Measurements from ENCODE around the gene PPFIBP2.
A peak's percentile ranks its signal among the peaks of the same experiment; 100 is the strongest.

Gene PPFIBP2

GRCh38 chr11:7538466-7539454 is 25.0 kb downstream of the PPFIBP2 start:
- peak overlapping the region; percentile 77 for H3K27ac Mint-ChIP-seq
- no peaks in the 10 kb centered on the region for H3K9me3 Mint-ChIP-seq
- H3K4me3 Mint-ChIP-seq, result peak overlapping the region; percentile 63
- H3K36me3 Mint-ChIP-seq, result peaks cover 16% of the 10 kb centered on the region
- DNase-seq, result no peak
- CTCF ChIA-PET, result interaction anchor here (0.9 to 3.3 kb wide), 6 partner anchors 9 to 127 kb away, joined by 3 to 14 read pairs (median 4); partner anchors contain the start of gene PPFIBP2
- peaks cover 67% of the 10 kb centered on the region for H3K4me1 Mint-ChIP-seq
- H3K27me3 Mint-ChIP-seq, result peaks cover 38% of the 10 kb centered on the region

- Mint-ChIP-seq H3K9me3 (no peaks in the 10 kb centered on the region), H3K27me3 (peaks cover 34% of the 10 kb centered on the region), H3K27ac (no peak overlapping the region), H3K4me3 (no peak overlapping the region), H3K36me3 (peaks cover 5% of the 10 kb centered on the region), H3K4me1 (peaks cover 46% of the 10 kb centered on the region)
- CTCF ChIA-PET, result interaction anchor here (1.5 kb wide), 1 partner anchor 26 kb away, joined by 3 read pairs; no protein-coding TSS in a partner anchor
- no peak for DNase-seq
These were observed 27.2 kb downstream of the PPFIBP2 start for GRCh38 chr11:7540830-7541555.

DNA sequence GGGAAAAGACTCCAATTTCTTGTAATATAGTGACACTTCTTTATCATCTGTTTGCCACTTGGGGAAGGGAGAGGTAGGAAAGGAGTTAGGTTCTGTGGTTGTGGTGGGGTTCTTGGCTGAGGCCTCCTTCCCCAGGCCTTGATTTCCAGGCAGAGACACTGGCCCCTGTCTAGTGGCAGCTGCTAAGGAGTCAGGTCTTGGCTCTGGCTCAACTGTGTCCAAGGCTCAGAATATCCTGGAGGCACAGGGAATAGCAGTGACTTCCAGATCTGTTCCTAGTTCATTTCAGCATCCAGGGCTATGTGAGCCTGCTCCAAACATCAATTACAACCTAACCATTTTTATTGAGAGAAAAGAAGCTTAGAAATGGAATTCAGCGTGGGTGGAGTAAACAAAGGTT is 29.5 kb downstream of the PPFIBP2 start:
- H3K4me1 Mint-ChIP-seq, result peaks cover 23% of the 10 kb centered on the region
- no peak for DNase-seq
- peaks cover 18% of the 10 kb centered on the region for H3K27me3 Mint-ChIP-seq
- no peak overlapping the region for H3K27ac Mint-ChIP-seq
- H3K9me3 Mint-ChIP-seq, result no peaks in the 10 kb centered on the region
- H3K4me3 Mint-ChIP-seq, result no peak overlapping the region
- H3K36me3 Mint-ChIP-seq, result peaks cover under 1% of the 10 kb centered on the region
- CTCF ChIA-PET, result interaction anchor here (1.1 kb wide), 1 partner anchor 123 kb away, joined by 3 read pairs; no protein-coding TSS in a partner anchor

DNA sequence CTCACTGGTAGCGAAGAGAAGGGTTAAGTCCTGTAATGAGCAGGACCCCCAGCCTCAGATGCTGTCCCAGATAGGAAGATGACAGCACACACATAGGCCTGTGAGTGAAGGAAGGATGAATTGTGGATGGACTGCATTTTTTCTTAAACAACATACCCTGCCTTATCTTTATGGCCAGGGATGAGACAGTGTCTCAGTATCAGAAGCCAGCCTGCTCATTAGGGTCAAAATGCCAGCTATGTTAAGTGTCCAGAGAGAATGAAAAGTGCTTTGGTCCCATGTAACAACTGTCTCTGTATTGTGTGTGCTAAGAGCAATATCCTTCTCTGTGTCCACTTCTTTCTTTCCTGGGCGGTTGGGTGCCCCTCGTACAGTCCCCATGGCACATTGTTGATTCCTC is 30.2 kb downstream of the PPFIBP2 start:
- Mint-ChIP-seq H3K9me3 (no peaks in the 10 kb centered on the region), H3K27ac (no peak overlapping the region), H3K27me3 (peaks cover 20% of the 10 kb centered on the region), H3K4me3 (no peak overlapping the region), H3K36me3 (no peaks in the 10 kb centered on the region), H3K4me1 (peaks cover 20% of the 10 kb centered on the region)
- CTCF ChIA-PET, result interaction anchor here (1.1 to 1.4 kb wide), 2 partner anchors 31 to 122 kb away, joined by 3 to 5 read pairs; partner anchors contain the start of gene PPFIBP2
- DNase-seq, result no peak

DNA sequence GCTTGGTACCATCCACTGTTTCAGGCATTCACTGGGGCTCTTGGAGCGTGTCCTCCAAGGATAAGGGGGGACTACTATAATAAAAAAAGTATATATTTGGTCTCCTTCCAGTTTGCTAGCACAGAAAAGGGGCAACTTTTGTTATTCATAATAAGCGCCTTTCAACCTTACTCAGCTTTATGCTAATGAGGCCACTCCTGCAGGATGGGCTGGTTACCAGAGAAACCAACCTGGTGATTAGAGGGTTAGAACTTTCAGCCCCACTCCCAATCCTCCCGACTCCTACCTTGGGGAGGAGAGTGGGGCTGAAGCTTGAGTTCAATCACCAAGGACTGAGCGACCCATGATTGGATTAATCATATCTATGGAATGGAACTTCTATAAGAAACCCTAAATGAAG is 31.8 kb downstream of the PPFIBP2 start:
- no peak overlapping the region for H3K27ac Mint-ChIP-seq
- H3K9me3 Mint-ChIP-seq, result no peaks in the 10 kb centered on the region
- peaks cover 11% of the 10 kb centered on the region for H3K4me1 Mint-ChIP-seq
- CTCF ChIA-PET, result interaction anchor here (6.6 kb wide), 1 partner anchor 34 kb away, joined by 40 read pairs; the partner anchor contains the start of gene PPFIBP2
- no peak overlapping the region for H3K4me3 Mint-ChIP-seq
- peaks cover 14% of the 10 kb centered on the region for H3K27me3 Mint-ChIP-seq
- peaks cover 12% of the 10 kb centered on the region for H3K36me3 Mint-ChIP-seq
- DNase-seq, result no peak

DNA sequence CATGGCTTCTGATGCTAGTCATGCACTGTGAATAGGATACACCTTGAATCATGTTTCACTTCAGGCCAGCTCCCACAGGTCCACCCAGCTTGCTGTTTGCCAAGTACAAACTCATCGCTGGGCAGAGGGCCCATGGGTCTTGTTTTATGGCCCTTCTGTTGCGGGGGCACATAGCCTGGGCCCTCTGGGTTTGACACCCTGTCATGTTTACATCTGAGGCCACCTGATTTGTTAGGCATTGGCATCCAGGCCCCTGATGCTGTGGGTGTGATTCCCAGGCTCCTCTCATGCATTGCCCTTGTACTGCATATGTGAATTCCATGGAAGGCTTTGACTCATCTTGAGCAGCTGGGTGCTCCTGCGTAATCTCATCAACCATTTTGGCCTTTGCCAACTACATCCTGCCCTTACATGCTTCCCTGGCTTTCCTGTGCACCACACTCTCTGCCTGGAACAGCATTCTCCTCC is 32.6 kb downstream of the PPFIBP2 start:
- CTCF ChIA-PET, result interaction anchor here (6.6 kb wide), 1 partner anchor 34 kb away, joined by 40 read pairs; the partner anchor contains the start of gene PPFIBP2
- peaks cover 12% of the 10 kb centered on the region for H3K36me3 Mint-ChIP-seq
- H3K27ac Mint-ChIP-seq, result no peak overlapping the region
- H3K27me3 Mint-ChIP-seq, result peaks cover 8% of the 10 kb centered on the region
- no peaks in the 10 kb centered on the region for H3K9me3 Mint-ChIP-seq
- no peak for DNase-seq
- no peak overlapping the region for H3K4me3 Mint-ChIP-seq
- H3K4me1 Mint-ChIP-seq, result peaks cover 11% of the 10 kb centered on the region

DNA sequence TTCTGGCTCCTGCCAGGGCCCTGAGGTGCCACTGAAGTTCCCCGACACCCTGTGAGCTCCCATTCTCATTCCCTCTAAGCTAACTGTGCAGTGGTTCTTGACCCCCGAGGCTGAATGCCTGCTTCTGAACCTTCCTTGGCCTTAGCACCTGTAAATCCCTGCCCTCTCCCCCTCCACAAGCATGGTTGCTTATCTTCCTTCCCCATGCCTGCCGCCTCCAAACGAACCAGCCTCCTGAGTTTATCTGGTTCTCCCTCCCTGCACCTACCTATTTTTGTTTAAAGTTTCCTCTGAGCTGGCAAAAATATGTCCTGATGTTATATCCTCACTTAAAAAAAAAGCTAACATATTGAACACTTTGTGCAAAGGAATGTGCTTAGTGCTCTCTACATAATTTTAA is 33.9 kb downstream of the PPFIBP2 start:
- DNase-seq, result no peak
- no peak overlapping the region for H3K4me3 Mint-ChIP-seq
- peaks cover 5% of the 10 kb centered on the region for H3K27me3 Mint-ChIP-seq
- no peaks in the 10 kb centered on the region for H3K9me3 Mint-ChIP-seq
- peaks cover 14% of the 10 kb centered on the region for H3K36me3 Mint-ChIP-seq
- H3K4me1 Mint-ChIP-seq, result peaks cover 8% of the 10 kb centered on the region
- H3K27ac Mint-ChIP-seq, result no peak overlapping the region
- CTCF ChIA-PET, result interaction anchor here (1.6 to 6.6 kb wide), 3 partner anchors 10 to 81 kb away, joined by 3 to 40 read pairs (median 4); partner anchors contain the start of gene PPFIBP2

GRCh38 chr11:7548659-7549274 is 35.0 kb downstream of the PPFIBP2 start:
- CTCF ChIA-PET, result interaction anchor here (1.3 to 6.6 kb wide), 6 partner anchors 11 to 109 kb away, joined by 3 to 40 read pairs (median 4); partner anchors contain the start of gene PPFIBP2
- H3K4me1 Mint-ChIP-seq, result peaks cover 4% of the 10 kb centered on the region
- no peak overlapping the region for H3K4me3 Mint-ChIP-seq
- peaks cover 14% of the 10 kb centered on the region for H3K36me3 Mint-ChIP-seq
- no peak overlapping the region for H3K27ac Mint-ChIP-seq
- peaks cover 5% of the 10 kb centered on the region for H3K27me3 Mint-ChIP-seq
- H3K9me3 Mint-ChIP-seq, result no peaks in the 10 kb centered on the region
- DNase-seq, result peak; percentile 68

GRCh38 chr11:7549681-7550080 is 35.9 kb downstream of the PPFIBP2 start:
- CTCF ChIA-PET, result interaction anchor here (0.9 to 6.6 kb wide), 9 partner anchors 15 to 116 kb away, joined by 3 to 40 read pairs (median 4); partner anchors contain the start of gene PPFIBP2
- H3K27me3 Mint-ChIP-seq, result peaks cover 5% of the 10 kb centered on the region
- H3K4me1 Mint-ChIP-seq, result peaks cover 4% of the 10 kb centered on the region
- H3K36me3 Mint-ChIP-seq, result peaks cover 18% of the 10 kb centered on the region
- no peak overlapping the region for H3K4me3 Mint-ChIP-seq
- H3K27ac Mint-ChIP-seq, result no peak overlapping the region
- DNase-seq, result no peak
- no peaks in the 10 kb centered on the region for H3K9me3 Mint-ChIP-seq

- H3K27ac Mint-ChIP-seq, result no peak overlapping the region
- no peak for DNase-seq
- H3K36me3 Mint-ChIP-seq, result peaks cover 18% of the 10 kb centered on the region
- H3K27me3 Mint-ChIP-seq, result peaks cover 5% of the 10 kb centered on the region
- H3K4me3 Mint-ChIP-seq, result no peak overlapping the region
- peaks cover 4% of the 10 kb centered on the region for H3K4me1 Mint-ChIP-seq
- CTCF ChIA-PET, result interaction anchor here (1.4 to 6.6 kb wide), 3 partner anchors 17 to 118 kb away, joined by 3 to 40 read pairs (median 6); partner anchors contain the start of gene PPFIBP2
- H3K9me3 Mint-ChIP-seq, result no peaks in the 10 kb centered on the region
These were observed 37.8 kb downstream of the PPFIBP2 start for GRCh38 chr11:7551571-7551970.

- Mint-ChIP-seq H3K4me3 (no peak overlapping the region), H3K27ac (no peak overlapping the region), H3K4me1 (peaks cover 4% of the 10 kb centered on the region), H3K9me3 (no peaks in the 10 kb centered on the region), H3K27me3 (peaks cover 5% of the 10 kb centered on the region), H3K36me3 (peaks cover 18% of the 10 kb centered on the region)
- CTCF ChIA-PET, result interaction anchor here (1.4 to 1.8 kb wide), 2 partner anchors 113 to 117 kb away, joined by 3 to 6 read pairs; no protein-coding TSS in a partner anchor
- no peak for DNase-seq
These were observed 38.9 kb downstream of the PPFIBP2 start for GRCh38 chr11:7552666-7553065.

GRCh38 chr11:7555052-7555699 is 41.4 kb downstream of the PPFIBP2 start:
- H3K36me3 Mint-ChIP-seq, result peaks cover 12% of the 10 kb centered on the region
- H3K27me3 Mint-ChIP-seq, result no peaks in the 10 kb centered on the region
- H3K27ac Mint-ChIP-seq, result no peak overlapping the region
- CTCF ChIA-PET, result no interaction called here
- no peaks in the 10 kb centered on the region for H3K9me3 Mint-ChIP-seq
- no peak for DNase-seq
- H3K4me1 Mint-ChIP-seq, result no peaks in the 10 kb centered on the region
- no peak overlapping the region for H3K4me3 Mint-ChIP-seq

DNA sequence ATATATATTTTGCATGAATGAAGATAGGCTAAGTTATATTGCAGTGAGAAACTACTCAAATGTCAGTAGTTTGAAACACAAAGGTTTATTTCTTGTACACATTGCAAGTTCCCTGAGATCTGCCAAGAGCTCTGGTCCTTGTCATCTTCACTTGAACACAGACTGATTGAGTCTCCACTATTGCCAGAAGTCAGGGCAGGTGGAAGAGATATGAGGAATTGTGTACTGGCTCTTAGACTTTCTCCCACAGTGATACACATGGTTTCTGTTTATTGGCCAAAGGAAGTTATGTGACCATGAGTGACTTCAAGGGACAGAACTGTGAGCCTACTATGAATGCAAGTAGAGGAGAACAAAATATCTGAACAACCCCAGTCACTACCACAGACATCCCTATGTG is 44.2 kb downstream of the PPFIBP2 start:
- H3K36me3 Mint-ChIP-seq, result peaks cover 6% of the 10 kb centered on the region
- H3K9me3 Mint-ChIP-seq, result no peaks in the 10 kb centered on the region
- H3K27ac Mint-ChIP-seq, result no peak overlapping the region
- no peaks in the 10 kb centered on the region for H3K4me1 Mint-ChIP-seq
- no peak overlapping the region for H3K4me3 Mint-ChIP-seq
- CTCF ChIA-PET, result no interaction called here
- DNase-seq, result no peak
- H3K27me3 Mint-ChIP-seq, result no peaks in the 10 kb centered on the region
